Stimulated activated CD4-positive, alpha-beta T cell treated with anti-CD3 and anti-CD28 coated beads, Interleukin-15, amount 100 ng/mL, for 48 hours (primary cell): Measurements from ENCODE around the gene PIGV.

Source experiments
- DNase-seq, 2 donors: peaks; one replicate each; pipeline ENCODE4 v3.0.0-alpha.2; 2020; ENCODE audit warnings: low read depth in 2 of 2

The PIGV gene

DNA sequence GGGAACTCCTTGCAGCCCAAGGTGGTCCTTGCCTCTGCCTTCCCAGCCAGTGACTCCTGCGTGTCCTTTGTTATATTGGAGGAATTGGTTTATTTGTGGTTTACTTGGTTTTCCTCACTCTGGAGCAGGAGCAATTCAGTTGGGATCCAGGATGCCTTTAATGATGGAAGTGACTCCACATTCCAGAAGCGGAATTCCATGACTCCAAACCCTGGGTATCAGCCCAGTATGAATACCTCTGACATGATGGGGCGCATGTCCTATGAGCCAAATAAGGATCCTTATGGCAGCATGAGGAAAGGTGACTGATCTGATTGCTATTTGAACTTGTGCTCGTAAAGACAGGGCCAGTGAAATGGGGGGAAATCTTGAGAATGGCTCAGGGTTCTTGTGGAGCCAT, 15.1 kb upstream of the PIGV start:
- no peak for DNase-seq

DNA sequence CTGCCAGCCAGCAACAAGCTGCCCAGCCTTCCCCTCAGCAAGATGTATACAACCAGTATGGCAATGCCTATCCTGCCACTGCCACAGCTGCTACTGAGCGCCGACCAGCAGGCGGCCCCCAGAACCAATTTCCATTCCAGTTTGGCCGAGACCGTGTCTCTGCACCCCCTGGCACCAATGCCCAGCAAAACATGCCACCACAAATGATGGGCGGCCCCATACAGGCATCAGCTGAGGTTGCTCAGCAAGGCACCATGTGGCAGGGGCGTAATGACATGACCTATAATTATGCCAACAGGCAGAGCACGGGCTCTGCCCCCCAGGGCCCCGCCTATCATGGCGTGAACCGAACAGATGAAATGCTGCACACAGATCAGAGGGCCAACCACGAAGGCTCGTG, 13.3 kb upstream of the PIGV start:
- no peak for DNase-seq

DNA sequence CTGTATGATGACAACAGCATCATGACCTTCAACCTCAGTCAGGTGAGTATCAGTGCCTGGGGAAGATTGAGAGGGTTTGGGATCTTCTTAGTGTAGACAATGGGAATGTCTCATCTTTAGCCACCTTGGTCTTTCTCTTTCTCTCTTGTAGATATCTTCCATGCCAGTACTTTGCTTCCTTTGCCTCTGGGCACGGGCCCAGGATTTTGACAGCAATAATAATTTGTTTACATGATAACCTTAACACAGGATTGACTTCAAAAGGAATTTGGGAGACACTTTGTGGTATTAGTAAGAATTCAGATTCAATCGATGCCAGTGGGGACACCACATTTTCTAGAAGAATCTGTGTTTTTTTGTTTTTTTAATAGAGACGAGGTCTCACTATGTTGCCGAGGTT, 12.1 kb upstream of the PIGV start:
- no peak for DNase-seq

GRCh38 chr1:26779098-26779668, 8.6 kb upstream of the PIGV start:
- DNase-seq: no peak

DNA sequence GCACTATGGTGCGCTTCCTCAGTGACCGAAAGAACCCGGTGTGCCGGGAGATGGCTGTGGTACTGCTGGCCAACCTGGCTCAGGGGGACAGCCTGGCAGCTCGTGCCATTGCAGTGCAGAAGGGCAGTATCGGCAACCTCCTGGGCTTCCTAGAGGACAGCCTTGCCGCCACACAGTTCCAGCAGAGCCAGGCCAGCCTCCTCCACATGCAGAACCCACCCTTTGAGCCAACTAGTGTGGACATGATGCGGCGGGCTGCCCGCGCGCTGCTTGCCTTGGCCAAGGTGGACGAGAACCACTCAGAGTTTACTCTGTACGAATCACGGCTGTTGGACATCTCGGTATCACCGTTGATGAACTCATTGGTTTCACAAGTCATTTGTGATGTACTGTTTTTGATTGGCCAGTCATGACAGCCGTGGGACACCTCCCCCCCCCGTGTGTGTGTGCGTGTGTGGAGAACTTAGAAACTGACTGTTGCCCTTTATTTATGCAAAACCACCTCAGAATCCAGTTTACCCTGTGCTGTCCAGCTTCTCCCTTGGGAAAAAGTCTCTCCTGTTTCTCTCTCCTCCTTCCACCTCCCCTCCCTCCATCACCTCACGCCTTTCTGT, 7.3 kb upstream of the PIGV start:
- no peak for DNase-seq

DNA sequence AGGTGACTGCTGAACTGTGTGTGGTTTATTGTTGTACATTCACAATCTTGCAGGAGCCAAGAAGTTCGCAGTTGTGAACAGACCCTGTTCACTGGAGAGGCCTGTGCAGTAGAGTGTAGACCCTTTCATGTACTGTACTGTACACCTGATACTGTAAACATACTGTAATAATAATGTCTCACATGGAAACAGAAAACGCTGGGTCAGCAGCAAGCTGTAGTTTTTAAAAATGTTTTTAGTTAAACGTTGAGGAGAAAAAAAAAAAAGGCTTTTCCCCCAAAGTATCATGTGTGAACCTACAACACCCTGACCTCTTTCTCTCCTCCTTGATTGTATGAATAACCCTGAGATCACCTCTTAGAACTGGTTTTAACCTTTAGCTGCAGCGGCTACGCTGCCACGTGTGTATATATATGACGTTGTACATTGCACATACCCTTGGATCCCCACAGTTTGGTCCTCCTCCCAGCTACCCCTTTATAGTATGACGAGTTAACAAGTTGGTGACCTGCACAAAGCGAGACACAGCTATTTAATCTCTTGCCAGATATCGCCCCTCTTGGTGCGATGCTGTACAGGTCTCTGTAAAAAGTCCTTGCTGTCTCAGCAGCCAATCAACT, 6.4 kb upstream of the PIGV start:
- DNase-seq: no peak

GRCh38 chr1:26782521-26783212, 5.1 kb upstream of the PIGV start:
- DNase-seq: no peak

DNA sequence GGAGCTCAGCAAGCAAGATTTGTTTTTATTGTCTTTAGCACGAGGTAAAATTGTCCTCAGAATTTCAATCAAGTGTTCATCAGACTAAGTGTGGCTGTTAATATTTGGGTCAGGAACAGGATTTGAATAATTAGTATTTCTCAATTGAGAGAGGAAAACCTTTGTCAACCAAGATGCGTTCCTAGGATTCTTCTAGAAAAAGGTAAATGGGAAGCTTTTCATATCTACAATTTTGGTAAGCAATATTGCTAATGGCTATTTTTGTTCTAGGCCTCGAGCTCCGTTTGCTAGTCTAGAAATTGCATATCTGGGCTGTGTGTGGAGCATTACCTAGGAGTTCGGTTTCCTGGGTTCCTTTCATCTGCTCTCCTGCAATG, 4.1 kb upstream of the PIGV start:
- DNase-seq: no peak

- DNase-seq: no peak
Measured at GRCh38 chr1:26784023-26784871, 3.5 kb upstream of the PIGV start.

- no peak for DNase-seq
Measured at GRCh38 chr1:26784886-26785285, 2.9 kb upstream of the PIGV start.

GRCh38 chr1:26785611-26786436, 1.9 kb upstream of the PIGV start:
- DNase-seq: no peak

GRCh38 chr1:26786437-26787380, 1.0 kb upstream of the PIGV start:
- no peak for DNase-seq

DNA sequence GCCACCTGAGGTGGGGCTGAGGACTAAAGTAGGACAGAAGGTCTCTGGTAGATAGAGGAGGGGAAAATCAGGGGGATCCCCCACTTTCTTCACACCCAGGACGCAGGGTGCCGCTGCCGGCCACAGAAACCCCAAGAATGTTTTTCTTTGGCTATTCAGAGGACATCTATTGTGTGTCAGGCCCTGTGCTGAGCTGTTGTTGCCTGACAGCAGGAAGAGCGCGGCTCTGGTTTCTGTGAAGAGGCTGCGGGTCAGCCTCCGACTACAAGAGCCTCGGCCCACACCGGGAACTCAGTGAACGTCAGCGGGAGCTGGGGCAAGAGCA, 407 bp upstream of the PIGV start:
- DNase-seq: peak; percentile 49 to 59

- no peak for DNase-seq
Measured at GRCh38 chr1:26788515-26788785, 700 bp downstream of the PIGV start.

GRCh38 chr1:26788836-26789611, 1.3 kb downstream of the PIGV start:
- DNase-seq: peak; percentile 86 to 88

DNA sequence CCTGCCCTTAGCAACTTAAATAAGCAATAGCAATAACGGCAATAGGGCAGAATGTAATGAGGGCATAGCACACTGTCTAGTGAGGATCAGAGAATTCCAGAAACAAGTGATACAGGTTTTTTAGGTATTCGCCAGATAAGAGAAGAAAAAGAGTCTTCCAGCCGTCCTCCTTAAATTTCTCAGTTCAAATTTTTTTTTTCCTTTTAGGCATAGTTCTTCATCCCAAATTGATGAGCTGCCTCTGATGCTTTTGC, 1.8 kb downstream of the PIGV start:
- DNase-seq: no peak

DNA sequence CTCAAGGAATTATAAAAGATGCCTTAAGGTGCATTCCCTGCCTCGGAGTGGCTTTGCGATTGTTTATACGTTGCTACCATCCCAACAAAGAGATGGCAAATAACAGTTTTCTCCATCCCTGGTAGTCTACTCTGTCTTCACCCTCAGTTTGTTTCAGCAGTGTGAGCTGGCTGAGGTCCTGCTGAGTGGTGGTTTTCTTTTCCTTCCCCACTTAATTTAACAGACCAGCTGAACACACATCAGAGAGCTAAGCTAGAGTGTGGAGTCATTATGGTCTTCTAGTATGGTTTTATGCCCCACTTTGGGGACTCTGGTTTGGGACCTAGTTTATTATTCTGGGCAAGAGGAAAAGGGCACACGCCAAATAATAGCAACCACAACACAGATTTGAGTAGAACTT, 2.2 kb downstream of the PIGV start:
- DNase-seq: no peak

GRCh38 chr1:26790551-26790953, 2.8 kb downstream of the PIGV start:
- no peak for DNase-seq

GRCh38 chr1:26791148-26791547, 3.4 kb downstream of the PIGV start:
- no peak for DNase-seq

DNA sequence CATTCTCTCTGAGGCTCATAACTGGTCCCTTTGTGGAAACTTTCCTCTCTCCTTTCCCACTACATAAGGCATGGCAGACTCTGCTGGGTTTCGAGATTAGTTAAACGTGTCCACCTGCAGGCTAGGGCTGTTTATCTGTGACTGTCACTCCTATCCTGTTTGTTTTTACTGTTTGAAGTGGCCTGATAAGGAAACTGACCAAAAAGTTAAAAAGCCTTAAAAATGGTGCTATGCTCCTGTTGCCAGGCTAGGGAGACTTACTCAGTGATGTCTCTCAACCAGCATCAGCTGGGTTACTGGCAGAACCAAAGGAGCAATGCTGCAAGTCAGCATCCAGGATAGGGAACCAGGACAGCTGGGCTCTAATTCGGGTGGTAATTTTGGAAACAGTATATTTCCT, 3.9 kb downstream of the PIGV start:
- DNase-seq: no peak
